GM18520 (cell line): Measurements from ENCODE around the gene PTPRK.

Experiments used
- ATAC-seq: cut with Tn5 transposase; IDR thresholded peaks from one replicate; pipeline ENCODE4 v1.9.1; 2021; ENCODE audit not compliant: unreplicated experiment

PTPRK gene

GRCh38 chr6:128208078-128208477, 312.3 kb downstream of the PTPRK start:
- no peak for ATAC-seq

- ATAC-seq: no peak
Measured at GRCh38 chr6:128206610-128207426, 313.6 kb downstream of the PTPRK start.

GRCh38 chr6:128204616-128205015, 315.8 kb downstream of the PTPRK start:
- no peak for ATAC-seq

GRCh38 chr6:128202169-128202765, 318.1 kb downstream of the PTPRK start:
- ATAC-seq: no peak

- ATAC-seq: no peak
Measured at GRCh38 chr6:128200789-128201188, 319.6 kb downstream of the PTPRK start.

- no peak for ATAC-seq
Measured at GRCh38 chr6:128199461-128199860, 320.9 kb downstream of the PTPRK start.

- ATAC-seq: no peak
Measured at GRCh38 chr6:128192972-128193371, 327.4 kb downstream of the PTPRK start.

- no peak for ATAC-seq
Measured at GRCh38 chr6:128188678-128189077, 331.7 kb downstream of the PTPRK start.

- ATAC-seq: no peak
Measured at GRCh38 chr6:128186729-128187128, 333.7 kb downstream of the PTPRK start.

- ATAC-seq: no peak
Measured at GRCh38 chr6:128179876-128180438, 340.4 kb downstream of the PTPRK start.

GRCh38 chr6:128174724-128175123, 345.7 kb downstream of the PTPRK start:
- no peak for ATAC-seq

GRCh38 chr6:128172752-128173682, 347.4 kb downstream of the PTPRK start:
- no peak for ATAC-seq

GRCh38 chr6:128172081-128172480, 348.3 kb downstream of the PTPRK start:
- no peak for ATAC-seq

GRCh38 chr6:128171182-128171581, 349.2 kb downstream of the PTPRK start:
- ATAC-seq: no peak

- no peak for ATAC-seq
Measured at GRCh38 chr6:128168244-128168643, 352.2 kb downstream of the PTPRK start.

GRCh38 chr6:128167552-128167951, 352.8 kb downstream of the PTPRK start:
- no peak for ATAC-seq

- ATAC-seq: no peak
Measured at GRCh38 chr6:128164254-128164653, 356.1 kb downstream of the PTPRK start.

- ATAC-seq: no peak
Measured at GRCh38 chr6:128162423-128162822, 358.0 kb downstream of the PTPRK start.

GRCh38 chr6:128161839-128162238, 358.6 kb downstream of the PTPRK start:
- no peak for ATAC-seq

GRCh38 chr6:128161263-128161662, 359.1 kb downstream of the PTPRK start:
- ATAC-seq: no peak

- no peak for ATAC-seq
Measured at GRCh38 chr6:128158496-128158895, 361.9 kb downstream of the PTPRK start.
